Fibroblast of the aortic adventitia (primary cell): ENCODE data around the gene IL17RA. TPM values are rescaled to one million over a fixed set of nuclear protein-coding genes. Genes with fewer than 3 reads are reported as not detected.
"Not testable (repeated sequence)": the region's sequence is repeated elsewhere in the genome, so short reads cannot be mapped to it uniquely, and the experiment has no call there.

Experiments
- DNase-seq: peaks from one replicate; pipeline ENCODE4 v3.0.0-alpha.2; 2010; ENCODE audit warnings: low read depth
- H3K4me3 ChIP-seq: 2 replicates; pipeline ENCODE4 v1.5.1; 2011; ENCODE audit warnings: low read depth, mild to moderate bottlenecking, control low read depth, low read length, moderate library complexity
- CTCF ChIP-seq: IDR thresholded peaks from 2 replicates; pipeline ENCODE4 v1.5.1; 2011; ENCODE audit warnings: mild to moderate bottlenecking, low read length, control low read depth, inconsistent platforms; ENCODE audit not compliant: insufficient read depth
- total RNA-seq: library from RNA; depleted of rRNA; stranded (reverse); fragments of >200 nt; gene quantifications from 2 replicates; pipeline ENCODE4 v1.2.3, GENCODE V29; 2012; ENCODE audit warnings: low replicate concordance

Gene IL17RA, protein sequence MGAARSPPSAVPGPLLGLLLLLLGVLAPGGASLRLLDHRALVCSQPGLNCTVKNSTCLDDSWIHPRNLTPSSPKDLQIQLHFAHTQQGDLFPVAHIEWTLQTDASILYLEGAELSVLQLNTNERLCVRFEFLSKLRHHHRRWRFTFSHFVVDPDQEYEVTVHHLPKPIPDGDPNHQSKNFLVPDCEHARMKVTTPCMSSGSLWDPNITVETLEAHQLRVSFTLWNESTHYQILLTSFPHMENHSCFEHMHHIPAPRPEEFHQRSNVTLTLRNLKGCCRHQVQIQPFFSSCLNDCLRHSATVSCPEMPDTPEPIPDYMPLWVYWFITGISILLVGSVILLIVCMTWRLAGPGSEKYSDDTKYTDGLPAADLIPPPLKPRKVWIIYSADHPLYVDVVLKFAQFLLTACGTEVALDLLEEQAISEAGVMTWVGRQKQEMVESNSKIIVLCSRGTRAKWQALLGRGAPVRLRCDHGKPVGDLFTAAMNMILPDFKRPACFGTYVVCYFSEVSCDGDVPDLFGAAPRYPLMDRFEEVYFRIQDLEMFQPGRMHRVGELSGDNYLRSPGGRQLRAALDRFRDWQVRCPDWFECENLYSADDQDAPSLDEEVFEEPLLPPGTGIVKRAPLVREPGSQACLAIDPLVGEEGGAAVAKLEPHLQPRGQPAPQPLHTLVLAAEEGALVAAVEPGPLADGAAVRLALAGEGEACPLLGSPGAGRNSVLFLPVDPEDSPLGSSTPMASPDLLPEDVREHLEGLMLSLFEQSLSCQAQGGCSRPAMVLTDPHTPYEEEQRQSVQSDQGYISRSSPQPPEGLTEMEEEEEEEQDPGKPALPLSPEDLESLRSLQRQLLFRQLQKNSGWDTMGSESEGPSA
- 5.2 and 5.3 TPM in 2 replicates for total RNA-seq

DNA sequence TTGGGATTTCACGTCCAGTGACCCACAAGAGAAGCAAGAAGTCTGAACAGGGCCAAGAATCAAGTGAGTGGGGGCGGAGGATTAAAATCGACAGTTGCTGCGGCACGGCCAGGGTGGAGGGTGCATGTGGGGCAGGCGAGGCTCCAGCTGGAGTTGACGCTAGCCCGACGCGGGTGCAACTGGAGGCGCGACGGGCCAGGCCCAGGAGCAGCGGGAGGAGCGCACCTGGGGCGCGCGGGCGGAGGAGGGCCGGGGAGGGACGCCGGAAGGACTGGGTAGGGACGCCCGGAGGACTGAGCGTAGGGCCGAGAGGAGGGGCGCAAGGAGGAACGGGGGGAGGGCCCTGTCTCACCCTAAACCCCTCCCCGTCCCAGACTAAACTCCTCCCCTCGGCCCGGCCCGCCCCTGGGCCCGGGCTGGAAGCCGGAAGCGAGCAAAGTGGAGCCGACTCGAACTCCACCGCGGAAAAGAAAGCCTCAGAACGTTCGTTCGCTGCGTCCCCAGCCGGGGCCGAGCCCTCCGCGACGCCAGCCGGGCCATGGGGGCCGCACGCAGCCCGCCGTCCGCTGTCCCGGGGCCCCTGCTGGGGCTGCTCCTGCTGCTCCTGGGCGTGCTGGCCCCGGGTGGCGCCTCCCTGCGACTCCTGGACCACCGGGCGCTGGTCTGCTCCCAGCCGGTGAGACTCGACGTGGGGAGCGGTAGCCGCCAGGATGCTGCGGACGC, at the start of gene IL17RA:
IL17RA (plus strand) TSS at position 447 of the 723 bp plus-strand sequence; CDS start at position 539, 92 bp downstream.
- TF ChIP-seq CTCF, result no peak
- peak within 1 kb of the TSS; percentile 83 for H3K4me3 ChIP-seq
- peak; percentile 78 for DNase-seq

GRCh38 chr22:17035246-17035645, 49.6 kb upstream of the IL17RA start:
- H3K4me3 ChIP-seq, result no peak overlapping the region
- no peak for DNase-seq

GRCh38 chr22:17035976-17036841, 48.6 kb upstream of the IL17RA start:
- not testable (repeated sequence) for H3K4me3 ChIP-seq, DNase-seq

More at GRCh38 chr22:17035246-17035645, 49.6 kb upstream of the IL17RA start:
- no peak for TF ChIP-seq CTCF

- DNase-seq, result not testable (repeated sequence)
- H3K4me3 ChIP-seq, result peak overlapping the region; percentile 22
Observed at GRCh38 chr22:17036842-17037711, 47.7 kb upstream of the IL17RA start.

DNA sequence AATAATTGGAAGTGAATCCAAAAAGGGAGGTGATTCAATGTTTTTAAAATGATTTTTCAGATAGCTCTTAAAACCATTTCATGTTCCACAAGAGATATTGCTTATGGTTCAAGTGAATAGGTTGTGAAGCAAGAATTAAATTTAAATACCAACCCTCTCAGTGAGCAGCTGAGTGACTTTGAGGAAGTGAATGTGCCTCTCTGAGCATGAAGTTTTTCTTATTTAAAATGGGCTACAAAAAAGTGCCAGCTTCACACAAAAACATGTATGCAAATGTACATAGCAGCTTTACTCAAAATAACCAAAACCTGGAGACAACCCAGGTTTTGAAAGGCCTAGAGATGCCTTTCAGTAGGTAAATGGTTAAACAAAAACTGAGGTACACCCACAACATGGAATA, 41.3 kb upstream of the IL17RA start:
- no peak overlapping the region for H3K4me3 ChIP-seq
- no peak for TF ChIP-seq CTCF

DNA sequence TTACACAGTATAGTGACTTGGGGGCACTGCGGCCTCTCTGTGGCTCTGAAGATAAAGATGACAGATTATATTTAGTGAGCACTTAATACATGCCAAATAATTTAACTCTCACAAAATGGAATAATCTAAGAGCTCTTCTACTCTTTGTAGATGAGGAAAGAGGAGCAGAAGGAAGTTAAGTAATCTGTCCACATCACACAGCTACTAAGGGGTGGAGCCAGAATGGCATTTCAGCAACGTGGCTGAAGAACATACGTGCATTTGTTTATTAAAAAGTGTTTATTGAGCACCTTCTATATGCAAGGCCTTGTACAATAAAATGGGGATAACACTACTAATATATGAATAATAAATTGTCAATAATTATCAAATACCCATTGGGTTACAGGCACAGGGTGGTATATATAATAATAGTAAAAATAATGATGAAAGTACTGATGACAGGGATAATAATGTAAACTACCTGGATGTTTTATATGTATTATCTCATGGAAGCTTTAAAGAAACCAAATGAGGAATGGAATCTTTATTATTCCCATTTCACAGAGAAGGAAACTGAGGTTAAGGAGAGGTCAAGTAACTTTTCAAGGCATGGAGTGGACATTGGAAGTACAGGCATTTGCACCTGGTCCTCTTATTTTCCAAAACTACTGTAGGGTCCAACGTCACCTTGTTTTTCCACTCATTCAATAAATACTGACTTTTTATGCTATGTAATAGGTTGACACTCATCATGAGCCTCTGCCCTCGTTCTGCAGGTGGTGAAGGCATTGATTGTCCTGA, 38.0 kb upstream of the IL17RA start:
- H3K4me3 ChIP-seq, result no peak overlapping the region
- no peak for DNase-seq
- no peak for TF ChIP-seq CTCF

More for the DNA sequence above, 41.3 kb upstream of the IL17RA start:
- no peak for DNase-seq
